ENCODE results near the gene SDSL.

The SDSL gene, protein sequence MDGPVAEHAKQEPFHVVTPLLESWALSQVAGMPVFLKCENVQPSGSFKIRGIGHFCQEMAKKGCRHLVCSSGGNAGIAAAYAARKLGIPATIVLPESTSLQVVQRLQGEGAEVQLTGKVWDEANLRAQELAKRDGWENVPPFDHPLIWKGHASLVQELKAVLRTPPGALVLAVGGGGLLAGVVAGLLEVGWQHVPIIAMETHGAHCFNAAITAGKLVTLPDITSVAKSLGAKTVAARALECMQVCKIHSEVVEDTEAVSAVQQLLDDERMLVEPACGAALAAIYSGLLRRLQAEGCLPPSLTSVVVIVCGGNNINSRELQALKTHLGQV

DNA sequence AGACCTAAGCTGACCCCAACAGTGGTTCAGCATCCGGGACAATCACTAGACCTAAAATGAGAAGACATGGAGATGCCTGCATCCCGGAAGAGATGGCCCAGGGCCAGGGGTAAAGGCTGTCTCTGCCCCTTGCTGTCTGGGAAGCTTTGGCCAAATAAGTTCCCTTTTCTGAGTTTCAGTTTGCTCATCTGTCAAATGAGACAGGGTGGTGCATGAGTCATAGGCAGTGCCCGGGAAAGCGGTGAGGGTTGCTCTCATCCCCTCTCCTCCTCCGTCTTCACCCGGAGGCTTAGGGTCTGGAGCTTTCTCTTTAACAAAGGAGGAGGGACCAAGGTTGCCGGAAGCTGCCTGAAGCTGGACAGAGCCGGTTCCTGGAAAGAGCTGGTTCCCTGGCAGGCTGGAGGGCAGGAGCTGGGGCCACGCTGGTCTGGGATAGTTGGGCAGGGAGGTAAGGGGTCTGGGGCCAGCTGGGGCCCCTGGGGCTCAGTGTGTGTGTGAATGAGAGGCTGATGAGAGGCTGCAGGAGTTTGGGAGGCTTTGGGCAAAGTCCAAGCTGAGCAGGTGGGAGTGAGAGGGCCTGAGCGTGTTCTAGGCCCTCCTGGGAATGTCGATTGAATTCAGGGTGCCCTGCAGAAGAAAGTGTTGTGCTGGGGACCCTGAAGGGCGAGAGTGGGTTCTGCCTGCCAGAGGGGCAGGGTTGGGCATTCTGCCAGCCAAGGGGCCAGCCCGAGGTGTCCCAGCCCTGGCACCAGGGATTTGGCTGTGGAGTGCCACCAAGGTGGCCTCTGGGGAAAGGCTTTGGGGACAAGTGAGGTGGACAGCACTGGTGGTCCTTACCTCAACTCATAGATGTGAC is at the start of gene SDSL:
Gene SDSL, plus strand, starts transcription at position 351 of the 856 bp plus-strand sequence. CDS start 5,603 bp downstream, outside the sequence.
- DNase-seq (ENCODE audit: insufficient read length, low spot score) (peak; percentile 59), FAIRE-seq (peak; percentile 91)

DNA sequence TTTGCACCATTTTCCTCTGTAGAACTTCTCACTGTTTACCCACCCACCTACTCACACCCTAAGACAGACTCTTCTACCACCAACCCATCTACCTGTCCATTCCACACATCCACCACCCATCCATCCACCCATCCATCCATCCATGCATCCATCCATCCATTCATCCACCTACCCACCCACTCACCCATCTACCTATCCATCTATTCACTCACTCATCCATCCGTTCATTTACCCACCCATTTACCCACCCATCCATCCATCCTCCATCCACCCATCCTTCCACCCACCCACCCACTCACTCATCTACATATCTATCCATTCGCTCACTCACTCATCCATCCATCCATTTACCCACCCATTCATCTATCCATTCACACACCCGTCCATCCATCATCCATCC is 48.7 kb upstream of the SDSL start:
- FAIRE-seq = no peak

DNA sequence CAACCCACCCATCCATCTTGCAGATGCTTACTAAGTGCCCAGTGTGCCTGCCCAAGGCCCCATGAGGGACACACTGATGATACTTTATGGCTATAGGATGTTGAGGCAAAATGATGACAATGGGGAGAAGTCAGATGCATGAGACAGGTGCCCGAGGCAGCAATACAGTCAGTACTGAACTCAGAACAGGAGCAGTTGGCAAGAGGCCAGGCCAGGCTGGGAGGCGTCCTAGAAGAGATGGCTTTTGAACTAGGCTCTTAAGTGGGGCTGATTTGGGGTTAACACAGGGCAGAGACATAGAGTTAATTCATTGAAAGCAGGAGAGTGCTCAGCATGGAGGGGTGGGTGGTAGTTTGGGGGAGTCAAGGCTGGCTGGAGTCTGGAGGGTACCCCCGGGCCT is 48.2 kb upstream of the SDSL start:
- FAIRE-seq (no peak), DNase-seq (ENCODE audit: insufficient read length, low spot score) (no peak)

More for the DNA sequence above, 48.7 kb upstream of the SDSL start:
- DNase-seq (ENCODE audit: insufficient read length, low spot score) = no peak

DNA sequence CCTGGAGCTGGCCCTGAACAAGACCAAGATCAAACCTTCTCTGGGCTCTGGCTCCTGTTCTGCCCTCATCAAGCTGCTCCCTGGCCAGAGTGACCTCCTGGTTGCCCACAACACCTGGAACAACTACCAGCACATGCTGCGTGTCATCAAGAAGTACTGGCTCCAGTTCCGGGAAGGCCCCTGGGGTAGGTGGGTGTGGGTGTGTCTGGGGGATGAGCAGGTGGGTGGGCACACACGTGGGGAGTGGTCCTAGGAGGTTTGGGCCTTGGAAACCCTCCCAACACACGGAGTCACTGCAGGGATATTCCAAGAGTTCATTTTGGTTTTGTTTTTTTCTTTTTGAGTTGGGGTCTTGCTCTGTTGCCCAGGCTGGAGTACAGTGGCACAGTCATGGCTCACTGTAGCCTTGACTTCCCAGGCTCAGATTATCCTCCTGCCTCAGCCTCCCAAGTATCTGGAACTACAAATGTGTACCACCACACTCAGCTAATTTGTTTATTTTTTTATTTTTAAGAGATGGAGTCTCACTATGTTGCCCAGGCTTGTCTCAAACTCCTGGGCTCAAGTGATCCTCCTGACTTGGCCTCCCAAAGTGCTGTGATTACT is 47.3 kb upstream of the SDSL start:
- FAIRE-seq = no peak
- no peak for DNase-seq (ENCODE audit: insufficient read length, low spot score)

DNA sequence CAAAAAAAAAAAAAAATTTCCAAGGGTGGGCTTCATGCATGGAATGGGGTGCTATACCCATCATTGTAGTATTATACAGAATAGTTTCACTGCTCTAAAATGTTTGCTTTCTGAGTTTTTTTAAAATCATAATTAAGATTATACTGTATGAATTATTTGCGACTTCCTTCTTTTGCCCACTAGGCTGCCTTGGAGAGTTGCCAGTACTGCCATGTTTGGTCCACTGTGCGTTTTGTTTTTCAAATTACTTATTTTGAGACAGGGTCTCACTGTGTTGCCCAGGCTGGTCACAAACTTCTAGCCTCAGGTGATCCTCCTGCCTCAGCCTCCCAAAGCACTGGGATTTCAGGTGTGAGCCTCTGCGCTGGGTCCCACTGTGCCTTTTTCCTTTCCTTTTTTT is 43.9 kb upstream of the SDSL start:
- no peak for FAIRE-seq
- no peak for DNase-seq (ENCODE audit: insufficient read length, low spot score)

DNA sequence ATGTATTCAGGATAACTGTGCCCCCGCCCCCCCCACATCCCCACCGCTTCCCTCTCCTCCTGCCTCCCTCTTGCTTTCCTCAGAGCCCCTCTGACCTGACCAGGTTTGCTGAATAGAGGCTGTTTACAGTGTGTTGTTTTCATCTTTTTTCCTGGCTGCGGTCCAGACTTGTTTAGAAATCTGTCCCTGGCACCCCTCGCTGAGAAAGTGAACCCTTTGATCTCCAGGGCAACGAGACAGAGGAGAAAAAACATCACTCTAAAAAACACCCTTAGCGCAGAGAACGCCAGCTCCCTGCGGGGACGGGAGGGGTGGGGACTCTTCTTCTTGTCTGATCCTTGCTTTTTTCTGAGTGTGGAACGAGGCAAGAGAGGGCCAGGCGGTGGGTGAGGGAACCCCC is 41.0 kb upstream of the SDSL start:
- FAIRE-seq (no peak), DNase-seq (ENCODE audit: insufficient read length, low spot score) (no peak)

DNA sequence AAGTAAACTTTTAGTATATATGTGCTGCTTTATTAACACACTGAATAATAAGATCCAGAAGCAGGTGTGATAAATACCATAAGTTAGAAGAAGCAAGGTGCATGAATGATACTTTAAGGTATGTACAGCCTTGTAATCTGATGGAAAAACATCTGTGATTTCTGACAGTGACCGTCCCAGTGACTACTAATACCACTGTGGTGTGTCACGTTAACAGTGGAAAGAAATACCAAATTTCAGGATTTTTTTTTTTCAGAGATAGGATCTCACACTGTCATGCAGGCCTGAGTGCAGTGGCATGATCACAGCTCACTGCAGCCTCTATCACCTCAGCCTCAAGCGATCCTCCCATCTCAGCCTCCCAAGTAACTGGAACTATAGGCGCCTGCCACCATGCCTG is 40.0 kb upstream of the SDSL start:
- FAIRE-seq (no peak), DNase-seq (ENCODE audit: insufficient read length, low spot score) (no peak)

DNA sequence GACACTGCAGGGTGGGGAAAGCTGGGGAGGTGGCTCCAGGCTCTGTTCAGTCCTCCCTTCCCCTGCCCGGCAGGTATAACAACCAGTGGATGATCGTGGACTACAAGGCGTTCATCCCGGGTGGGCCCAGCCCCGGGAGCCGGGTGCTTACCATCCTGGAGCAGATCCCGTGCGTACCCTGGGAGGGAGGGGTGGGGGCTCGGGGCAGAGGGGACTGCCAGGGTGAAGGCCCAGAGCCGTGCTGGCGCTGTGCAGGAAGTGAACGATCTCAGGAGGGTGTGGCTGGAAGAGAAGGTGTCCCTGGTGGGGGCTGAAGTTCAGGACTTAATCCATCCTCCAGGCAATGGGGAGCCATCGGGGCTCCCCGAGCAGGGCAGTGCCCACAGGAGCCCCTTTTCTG is 37.4 kb upstream of the SDSL start:
- FAIRE-seq (no peak), DNase-seq (ENCODE audit: insufficient read length, low spot score) (no peak)

DNA sequence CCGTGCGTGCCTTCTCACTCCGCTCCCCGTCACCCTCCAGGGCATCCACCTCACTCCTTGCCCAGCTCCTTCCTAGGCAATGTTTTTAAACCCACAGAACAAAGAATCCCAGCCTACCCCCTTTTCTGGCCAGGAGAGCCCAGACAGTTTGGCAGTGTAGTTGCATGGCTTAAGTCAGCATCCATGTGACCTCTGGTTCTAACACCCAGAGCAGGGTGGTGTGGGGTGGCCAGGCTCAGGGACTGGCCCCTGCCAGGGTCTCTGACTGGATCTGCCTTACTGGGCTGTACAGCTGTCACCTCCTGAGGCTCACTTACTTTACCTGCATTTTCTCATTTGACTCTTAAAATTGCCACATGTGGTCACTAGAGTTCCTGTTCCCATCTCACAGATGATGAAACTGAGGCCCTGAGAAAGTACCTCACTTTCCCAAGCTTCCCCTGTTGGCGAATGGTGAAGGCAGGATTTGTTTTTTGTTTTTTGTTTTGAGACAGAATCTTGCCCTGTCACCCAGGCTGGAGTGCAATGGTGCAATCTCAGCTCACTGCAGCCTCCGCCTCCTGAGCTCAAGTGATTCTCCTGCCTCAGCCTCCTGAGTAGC is 36.8 kb upstream of the SDSL start:
- DNase-seq (ENCODE audit: insufficient read length, low spot score) (no peak), FAIRE-seq (no peak)

DNA sequence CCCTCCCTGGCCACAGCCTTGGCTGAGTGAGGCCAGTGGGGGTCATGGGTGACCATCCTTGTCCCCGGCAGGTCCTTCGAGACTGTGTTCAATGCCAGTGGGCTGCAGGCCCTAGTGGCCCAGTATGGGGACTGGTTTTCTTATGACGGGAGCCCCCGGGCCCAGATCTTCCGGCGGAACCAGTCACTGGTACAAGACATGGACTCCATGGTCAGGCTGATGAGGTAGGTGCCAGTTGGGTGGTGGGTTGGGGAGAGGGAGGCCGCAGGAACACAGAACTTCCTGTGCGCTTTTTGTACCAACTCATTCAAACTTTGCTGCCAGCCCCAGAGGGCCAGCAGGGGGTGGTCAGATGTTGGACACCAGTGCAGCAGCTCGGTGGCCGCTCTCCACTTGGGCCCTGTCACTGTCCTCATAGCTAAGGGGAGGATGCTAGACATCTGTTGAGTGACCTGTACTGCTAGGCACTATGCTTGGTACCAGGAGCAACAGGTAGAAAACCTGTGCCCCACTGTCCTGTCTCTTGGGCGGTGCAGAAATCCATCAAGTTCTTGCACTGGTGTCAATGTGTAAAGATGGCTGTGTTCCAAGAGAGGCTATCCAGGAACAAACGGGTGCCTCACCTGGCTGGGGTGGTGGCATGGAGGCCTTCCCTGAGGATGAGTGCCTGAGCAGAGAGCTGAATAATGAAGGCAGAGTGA is 35.2 kb upstream of the SDSL start:
- DNase-seq (ENCODE audit: insufficient read length, low spot score) (no peak), FAIRE-seq (no peak)

DNA sequence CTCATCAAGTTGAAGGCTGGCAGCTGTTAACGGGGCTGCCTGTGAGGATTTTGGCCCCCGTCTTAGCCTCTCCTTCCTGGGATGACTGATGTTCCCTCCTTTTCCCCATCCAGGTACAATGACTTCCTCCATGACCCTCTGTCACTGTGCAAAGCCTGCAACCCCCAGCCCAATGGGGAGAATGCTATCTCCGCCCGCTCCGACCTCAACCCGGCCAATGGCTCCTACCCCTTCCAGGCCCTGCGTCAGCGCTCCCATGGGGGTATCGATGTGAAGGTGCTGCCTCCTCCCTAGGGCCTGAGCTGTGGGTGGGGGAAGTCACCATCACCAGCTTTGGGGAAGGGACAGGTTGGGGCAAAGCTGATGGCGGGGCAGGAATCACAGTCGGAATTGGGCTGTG is 34.5 kb upstream of the SDSL start:
- DNase-seq (ENCODE audit: insufficient read length, low spot score) (no peak), FAIRE-seq (no peak)

DNA sequence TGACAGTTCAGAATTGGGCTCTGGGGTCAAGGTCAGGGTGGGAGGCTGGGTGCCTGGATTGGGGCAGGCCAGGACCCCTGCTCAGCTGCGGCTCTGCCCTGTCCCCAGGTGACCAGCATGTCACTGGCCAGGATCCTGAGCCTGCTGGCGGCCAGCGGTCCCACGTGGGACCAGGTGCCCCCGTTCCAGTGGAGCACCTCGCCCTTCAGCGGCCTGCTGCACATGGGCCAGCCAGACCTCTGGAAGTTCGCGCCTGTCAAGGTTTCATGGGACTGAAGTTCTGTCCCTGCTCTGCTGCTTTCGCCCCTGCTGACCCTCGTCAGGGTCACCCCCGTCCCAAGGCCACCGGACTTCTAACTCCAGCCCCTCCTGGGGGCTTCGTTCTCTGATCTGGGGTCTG is 33.8 kb upstream of the SDSL start:
- FAIRE-seq = no peak
- DNase-seq (ENCODE audit: insufficient read length, low spot score) = no peak

DNA sequence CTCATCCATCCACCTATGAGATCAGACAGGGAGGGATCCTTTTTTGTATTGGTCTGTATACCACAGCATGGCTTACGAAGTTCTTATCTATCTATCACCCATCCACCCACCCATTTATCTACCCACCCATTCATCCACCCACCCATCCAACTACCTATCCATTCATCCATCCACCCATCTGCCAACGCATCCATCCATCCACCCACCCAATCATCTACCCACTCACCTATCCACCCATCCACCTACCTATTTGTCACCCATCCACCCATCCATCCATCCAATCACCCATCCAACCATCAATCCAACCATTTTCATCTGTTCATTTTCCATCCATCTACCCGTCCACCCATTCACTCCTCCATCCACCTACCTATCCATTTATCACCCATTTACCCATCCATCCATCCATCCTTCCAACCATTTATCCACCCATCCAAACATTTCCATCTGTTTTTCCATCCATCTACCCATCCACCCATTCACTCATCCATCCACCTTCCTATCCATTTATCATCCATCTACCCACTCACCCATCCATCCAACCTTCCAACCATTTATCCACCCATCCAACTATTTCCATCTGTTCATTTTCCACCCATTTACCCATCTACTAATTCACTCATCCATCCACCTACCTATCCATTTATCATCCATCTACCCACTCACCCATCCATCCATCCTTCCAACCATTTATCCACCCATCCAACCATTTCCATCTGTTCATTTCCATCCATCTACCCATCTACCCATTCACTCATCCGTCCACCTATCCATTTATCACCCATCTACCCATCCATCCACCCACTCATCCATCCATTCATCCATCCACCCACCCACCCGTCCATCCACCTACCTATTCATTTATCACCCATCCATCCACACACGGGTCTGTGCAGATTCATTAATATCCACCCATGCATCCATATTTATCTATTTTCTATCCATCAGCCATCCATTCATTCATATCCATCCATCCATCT is 31.8 kb upstream of the SDSL start:
- DNase-seq (ENCODE audit: insufficient read length, low spot score) = no peak
- FAIRE-seq = no peak

DNA sequence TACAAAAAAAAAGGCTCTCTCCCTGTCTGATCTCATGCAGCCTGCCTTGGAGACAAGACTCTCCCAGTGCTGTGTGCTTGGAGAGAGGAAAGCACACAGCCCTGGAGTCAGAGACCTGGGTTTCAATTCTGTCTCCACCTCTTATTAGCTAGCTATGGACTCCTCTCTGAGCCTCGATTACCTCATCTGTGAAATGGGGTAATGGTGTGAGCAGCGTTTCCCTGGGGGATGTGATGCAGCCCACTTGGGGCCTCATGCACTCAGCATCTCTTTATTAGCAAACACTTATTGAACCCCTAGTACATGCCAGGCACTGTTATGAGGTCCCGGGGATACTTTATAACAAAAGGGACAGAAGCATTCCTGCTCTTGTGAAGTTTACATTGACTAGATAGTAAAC is 31.0 kb upstream of the SDSL start:
- FAIRE-seq (no peak), DNase-seq (ENCODE audit: insufficient read length, low spot score) (no peak)

DNA sequence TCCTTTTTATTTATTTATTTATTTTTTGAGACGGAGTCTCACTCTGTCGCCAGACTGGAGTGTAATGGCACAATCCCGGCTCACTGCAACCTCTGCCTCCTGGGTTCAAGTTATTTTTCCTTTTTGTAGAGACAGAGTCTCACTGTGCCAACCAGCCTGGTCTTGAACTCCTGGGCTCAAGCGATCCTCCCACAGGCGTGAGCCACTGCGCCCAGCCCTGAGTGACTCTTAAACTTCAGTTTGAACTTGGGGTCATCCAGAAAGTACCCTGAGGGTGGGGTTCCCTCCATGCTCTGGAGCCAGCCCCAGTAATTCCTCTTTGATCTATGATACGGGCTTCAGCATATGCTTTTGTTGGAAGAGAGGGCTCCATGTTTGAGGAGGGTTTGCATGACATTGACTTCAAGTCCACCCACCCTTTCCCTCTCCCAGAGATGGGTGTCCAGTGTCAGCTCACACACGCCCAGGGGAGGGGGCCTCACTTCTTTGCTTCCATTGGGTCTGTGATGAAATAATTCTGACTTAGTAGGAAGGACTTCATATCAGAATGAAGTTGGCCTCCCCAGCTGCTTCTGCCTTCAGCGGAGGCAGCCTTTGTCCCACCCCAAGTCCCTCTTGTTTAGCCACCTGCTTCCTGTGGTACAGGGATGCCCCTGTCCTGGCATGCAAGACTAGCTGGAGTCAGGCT is 30.4 kb upstream of the SDSL start:
- no peak for DNase-seq (ENCODE audit: insufficient read length, low spot score)
- no peak for FAIRE-seq

DNA sequence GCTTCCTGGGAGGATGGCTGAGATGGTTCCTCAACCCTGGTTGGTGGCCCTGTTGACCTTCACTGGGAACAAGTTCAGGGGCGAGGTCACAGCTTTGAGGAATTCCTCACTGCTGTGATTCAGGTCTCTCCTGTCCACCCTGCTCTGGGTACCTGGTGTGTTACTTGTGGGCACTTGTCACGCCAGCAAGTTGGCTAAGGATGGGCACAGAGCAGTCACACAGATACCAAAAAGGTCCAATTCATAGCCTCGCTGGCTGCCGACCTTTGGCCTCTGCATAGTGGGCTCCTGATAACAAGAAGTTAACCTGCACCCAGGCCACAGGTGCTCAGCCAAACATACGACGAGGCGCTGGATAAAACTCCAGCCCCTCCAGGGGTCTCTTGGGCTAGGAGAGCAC is 29.7 kb upstream of the SDSL start:
- FAIRE-seq (no peak), DNase-seq (ENCODE audit: insufficient read length, low spot score) (no peak)

DNA sequence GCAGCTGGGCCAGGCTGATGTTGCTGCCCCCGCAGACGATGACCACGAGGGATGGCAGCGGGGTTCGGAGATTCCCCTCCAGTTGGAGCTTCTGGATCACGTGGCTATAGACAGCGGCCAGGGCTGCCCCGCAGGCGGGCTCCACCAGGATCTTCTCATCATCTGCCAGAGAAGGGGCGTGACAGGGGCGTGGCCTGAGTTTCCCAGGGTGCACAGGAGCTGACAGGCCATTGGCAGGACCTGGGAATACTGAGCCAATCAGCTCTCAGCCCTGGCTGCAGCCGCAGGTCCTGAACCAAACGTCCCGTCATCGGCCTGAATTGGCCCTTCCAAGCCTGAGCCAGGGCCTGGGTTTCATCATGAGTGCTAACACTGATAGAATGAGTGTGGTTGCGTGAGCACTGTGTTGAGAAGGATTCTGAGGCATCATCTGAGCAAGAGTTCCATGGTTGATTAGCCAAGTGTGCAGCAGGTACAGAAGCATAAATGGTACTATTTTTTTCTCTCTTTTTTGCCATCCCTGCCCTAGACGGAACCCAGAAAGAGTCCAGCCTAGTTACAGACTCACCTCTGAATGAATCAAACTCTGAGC is 29.1 kb upstream of the SDSL start:
- FAIRE-seq (no peak), DNase-seq (ENCODE audit: insufficient read length, low spot score) (no peak)

DNA sequence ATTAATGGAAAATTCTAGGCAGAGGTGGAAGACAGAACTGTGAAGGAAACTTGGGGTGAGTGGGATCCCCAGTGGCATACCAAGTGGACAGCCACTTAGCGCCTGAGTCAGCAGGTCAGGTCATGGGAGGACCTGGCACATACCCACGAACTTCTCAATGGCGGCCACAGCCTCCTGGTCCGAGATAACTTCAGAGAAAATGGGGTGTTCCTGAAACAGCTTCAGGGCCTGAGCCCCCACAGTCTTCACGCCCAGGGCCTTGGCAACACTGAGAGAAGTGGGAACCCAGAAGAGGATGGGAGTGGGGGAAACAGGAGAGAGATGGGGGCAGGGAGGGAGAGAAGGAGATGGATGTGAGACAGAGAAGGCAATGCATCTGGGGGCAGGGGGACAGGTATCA is 28.4 kb upstream of the SDSL start:
- no peak for FAIRE-seq

DNA sequence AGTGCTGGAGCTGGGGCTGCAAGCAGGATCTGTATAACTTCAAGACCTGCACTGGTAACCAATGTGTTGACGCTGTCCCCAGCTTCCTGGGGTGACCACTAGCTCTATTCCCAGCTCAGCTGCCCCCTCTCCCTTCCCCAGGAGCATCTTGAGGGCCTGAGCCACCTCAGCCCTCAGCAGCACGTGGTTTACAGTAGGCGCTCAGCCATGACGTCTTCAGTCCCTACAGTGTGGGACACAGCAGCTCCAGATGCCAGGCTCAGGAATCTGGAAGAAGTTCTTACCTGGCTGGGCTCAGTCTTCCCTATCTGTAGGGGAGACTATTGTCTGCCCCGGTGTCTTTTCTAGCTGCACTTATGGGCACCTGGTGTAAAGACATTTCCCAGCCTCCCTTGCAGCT is 27.1 kb upstream of the SDSL start:
- no peak for FAIRE-seq

More for the DNA sequence above, 28.4 kb upstream of the SDSL start:
- DNase-seq (ENCODE audit: insufficient read length, low spot score) = no peak

More for the DNA sequence above, 27.1 kb upstream of the SDSL start:
- DNase-seq (ENCODE audit: insufficient read length, low spot score) = no peak
